Middle frontal gyrus (tissue), 1 donor: ENCODE data around the gene PTDSS2.
A peak's percentile ranks its signal among the peaks of the same experiment; 100 is the strongest.

Experiments used
- DNase-seq: peaks from one replicate; pipeline ENCODE4 v3.0.0-alpha.2; 2015; ENCODE audit warnings: low spot score; ENCODE audit errors: extremely low spot score

The PTDSS2 gene

DNA sequence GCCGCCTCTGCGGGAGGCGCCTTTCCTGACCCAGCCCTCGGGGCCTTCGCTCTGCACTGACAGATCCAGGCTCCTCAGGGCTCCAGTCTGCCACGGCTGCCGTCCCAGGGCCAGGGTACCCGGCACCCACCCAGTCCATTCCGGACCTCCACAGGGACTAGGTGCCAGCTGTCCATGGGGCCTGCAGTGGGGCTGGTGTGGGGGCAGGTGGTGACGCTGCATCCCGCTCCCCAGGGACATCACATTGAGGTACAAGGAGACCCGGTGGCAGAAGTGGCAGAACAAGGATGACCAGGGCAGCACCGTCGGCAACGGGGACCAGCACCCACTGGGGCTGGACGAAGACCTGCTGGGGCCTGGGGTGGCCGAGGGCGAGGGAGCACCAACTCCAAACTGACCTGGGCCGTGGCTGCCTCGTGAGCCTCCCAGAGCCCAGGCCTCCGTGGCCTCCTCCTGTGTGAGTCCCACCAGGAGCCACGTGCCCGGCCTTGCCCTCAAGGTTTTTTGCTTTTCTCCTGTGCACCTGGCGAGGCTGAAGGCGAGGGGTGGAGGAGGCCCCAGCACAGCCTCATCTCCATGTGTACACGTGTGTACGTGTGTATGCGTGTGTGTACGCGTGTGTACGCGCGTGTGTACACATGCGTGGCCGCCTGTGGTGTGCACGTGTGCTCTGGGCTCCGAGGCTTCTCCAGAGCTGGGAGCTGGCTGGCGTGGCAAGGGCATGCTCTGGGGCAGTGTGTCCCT is 40.3 kb downstream of the PTDSS2 start:
- no peak for DNase-seq

DNA sequence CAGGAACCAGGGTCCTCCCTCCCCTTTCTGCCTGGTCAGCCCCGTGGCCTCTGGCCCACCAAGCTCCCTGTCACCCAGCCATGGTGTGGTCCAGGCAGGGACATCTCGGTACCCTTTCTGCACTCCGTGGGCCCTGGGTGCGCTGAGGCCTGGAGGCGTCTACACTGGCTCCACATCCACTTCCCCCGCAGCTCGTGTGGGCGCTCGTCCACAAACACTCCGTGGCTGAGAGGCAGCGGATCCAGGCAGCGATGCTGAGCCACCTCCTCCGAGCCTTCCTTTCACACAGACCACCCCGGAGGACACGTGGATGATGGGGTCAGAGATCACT is 40.8 kb downstream of the PTDSS2 start:
- DNase-seq: no peak

DNA sequence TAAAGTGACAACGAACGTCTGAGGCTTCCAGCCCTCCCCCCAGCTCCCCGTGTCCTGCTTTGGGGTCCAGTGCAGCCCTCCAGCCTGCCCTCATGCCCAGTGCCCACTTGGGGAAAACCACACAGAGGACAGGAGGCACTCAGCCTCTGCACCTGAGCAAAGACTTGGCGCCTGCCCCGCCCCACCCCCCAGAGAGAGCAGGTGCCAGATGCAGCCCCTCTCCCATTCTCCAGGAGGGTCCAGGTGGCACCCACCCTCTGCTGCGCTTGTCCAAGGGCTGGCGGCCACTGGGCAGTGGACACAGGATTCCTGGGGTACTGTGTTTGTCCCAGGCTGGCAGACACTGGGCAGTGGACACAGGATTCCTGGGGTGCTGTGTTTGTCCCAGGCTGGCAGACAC is 41.3 kb downstream of the PTDSS2 start:
- no peak for DNase-seq

DNA sequence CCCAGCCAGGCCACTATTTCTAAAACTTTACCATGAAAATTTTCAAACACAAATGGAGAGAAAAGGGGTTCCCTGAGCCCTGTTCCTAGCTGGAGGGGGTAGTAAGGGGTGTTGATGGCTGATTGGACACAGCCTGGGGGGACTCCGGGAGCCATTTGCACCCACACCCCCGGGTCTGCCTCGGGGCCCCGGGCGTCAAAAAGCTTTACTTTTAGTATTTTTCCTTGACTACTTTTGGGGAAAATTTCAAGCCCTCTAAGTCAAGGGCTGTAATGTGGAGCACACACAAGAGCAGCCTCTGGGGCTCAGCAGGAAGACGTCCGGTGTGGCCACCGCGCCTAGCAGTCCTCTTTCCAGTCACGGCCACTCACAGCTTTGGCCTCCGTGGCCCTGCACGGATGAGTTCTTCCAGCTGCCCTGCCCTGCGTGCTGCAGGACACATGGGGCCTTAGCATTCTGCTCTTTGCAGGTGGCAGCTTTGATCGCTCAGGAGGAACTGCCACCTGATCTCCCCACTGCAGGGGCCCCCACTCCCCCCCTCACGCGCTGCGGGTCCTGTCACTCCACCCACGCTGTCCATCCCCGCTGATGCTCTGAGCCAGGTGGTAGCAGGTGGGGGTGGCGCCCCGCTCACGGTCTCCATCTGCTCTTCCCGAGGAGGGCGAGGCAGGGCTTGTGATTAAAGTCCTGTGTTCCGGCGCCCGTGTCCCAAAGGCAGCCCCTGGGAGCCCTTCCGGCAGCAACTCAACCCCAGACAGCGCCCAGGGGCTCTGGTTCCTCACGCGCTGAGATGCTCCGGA is 42.5 kb downstream of the PTDSS2 start:
- DNase-seq: no peak

DNA sequence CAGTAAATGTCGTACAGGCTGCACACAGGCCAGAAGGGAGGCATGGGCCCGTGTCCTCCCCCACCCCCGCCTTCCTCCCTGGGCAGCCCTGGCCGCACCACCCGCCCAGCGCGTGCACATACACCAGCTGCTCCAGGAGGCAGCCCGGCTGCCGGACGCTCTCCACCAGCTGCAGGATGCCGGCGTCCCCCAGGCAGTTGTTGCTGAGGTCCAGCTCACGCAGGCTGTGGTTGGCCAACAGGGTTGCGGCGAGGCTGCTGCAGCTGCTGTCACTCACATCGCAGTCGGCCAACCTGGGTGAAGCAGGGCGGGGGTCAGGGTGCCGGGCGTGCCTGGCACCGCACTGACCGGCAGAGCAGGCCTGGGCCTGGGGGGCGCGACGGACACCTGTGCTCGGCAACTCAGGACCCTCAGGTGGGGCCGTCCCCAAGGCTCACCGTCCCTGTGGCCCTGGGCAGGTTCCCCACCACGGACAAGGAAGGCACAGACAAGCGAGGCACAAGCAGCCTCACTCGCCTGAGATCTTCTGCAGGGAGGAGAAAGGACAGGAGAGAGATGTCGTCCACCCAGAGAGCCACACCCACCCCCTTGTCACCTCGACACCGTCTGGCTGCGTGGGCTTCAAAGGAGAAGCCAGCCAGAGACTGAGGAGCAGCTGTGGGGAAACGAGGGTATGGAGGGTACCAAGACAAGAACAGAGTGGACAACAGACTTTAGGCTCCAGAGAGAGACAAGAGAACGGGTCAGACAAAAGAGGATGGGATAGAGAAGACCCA is 44.9 kb downstream of the PTDSS2 start:
- DNase-seq: peak; percentile 64

DNA sequence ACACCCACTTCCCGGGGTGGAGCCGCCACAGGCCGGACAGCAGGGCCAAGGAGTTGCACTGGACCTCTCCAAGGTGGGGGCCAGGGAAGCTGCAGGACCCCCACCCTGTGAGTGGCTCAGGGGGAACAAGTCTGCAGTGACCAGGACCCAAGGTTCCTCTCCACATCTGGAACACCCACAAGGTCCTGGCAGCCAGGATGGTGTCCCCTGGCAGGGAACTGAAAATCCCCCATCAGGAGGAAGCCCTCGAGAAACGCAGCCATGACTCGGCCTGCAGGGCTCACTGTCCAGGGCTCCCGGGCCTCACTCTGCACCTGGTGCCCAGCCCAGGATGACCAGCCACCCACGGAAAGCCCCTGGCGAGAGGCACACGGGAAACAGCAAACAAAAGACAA is 45.5 kb downstream of the PTDSS2 start:
- DNase-seq: no peak

DNA sequence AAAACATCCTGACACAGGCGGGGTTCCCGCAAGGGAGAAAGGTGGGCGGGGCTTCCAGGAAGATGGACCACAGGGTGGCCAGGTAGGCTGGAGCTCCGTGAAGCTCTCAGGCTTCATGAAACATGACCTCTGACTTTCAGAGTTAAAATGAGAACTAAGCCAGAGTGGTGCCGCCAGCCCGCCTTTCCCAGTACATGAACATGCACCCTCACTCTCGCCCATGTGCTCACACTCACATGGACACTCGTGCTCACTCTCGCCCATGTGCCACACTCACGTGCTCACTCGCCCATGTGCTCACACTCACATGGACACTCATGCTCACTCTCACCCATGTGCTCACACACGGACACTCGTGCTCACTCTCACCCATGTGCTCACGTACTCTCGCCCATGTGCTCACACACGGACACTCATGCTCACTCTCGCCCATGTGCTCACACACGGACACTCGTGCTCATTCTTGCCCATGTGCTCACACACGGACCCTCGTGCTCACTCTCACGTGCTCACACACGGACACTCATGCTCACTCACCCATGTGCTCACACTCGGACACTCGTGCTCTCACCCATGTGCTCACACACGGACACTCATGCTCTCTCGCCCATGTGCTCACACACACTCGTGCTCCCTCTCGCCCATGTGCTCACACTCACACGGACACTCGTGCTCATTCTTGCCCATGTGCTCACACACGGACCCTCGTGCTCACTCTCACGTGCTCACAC is 46.9 kb downstream of the PTDSS2 start:
- no peak for DNase-seq

DNA sequence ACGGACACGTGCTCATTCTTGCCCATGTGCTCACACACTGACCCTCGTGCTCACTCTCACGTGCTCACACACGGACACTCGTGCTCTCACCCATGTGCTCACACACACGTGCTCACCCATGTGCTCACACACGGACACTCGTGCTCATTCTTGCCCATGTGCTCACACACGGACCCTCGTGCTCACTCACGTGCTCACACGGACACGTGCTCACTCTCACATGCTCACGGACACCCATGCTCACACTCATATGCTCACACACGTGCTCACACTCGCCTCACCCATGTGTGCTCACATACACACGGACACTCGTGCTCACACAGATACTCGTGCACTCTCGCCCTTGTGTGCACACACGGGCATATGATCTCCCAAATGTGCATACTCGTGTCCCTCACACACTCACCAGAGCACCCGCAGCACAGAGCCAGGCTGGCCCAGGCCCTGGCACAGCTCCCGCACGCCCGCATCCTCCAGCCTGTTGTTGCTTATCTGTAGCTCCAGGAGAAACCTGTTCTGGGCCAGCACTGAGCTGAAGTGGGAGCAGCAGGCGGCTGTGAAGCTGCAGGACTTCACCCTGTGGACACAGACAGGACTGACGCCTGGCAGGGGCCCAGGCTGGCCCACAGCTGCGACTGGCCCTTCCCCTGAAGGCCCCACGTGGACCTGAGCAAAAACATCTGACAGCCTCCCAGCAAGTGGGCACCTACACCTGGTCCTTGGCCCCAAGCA is 47.7 kb downstream of the PTDSS2 start:
- no peak for DNase-seq

DNA sequence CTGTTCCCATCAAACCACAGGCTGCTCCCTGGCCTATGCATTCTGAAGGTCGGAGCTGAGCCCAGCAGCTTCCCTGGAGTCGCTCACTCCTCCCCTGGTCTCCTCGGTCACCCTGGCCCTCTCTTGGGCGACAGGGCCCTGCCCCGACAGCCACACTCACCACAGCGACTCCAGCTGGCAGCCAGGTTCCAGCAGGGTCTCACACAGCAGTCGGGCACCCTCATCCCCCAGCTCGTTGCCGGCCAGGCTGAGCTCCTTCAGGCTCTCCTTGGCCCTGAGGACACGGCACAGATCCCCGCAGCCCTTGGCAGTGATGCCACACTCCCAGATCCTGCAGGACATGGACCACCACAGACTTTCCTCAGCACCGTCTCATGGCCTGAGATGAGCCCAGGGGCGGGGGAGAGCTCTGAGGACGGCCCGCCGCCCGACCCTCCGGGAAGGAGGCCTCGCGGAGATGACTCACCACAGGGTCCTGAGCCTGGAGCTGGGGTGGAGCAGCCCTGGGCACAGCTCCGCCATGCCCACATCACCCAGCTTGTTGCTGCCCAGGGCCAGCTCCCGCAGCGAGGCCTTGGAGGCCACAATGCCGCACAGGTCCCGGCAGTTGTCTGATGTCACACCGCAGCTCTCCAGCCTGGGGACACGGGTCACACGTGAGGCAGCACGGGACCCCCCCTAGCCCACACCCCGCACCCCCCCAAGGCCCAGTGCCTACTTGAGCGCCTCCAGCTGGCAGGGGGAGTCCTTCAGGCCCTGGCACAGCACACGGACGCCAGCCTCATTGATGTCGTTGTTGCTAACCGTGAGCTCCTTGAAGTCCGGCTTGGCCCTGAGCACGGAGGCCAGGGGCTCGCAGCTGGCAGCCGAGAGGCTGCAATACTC is 48.5 kb downstream of the PTDSS2 start:
- DNase-seq: no peak

DNA sequence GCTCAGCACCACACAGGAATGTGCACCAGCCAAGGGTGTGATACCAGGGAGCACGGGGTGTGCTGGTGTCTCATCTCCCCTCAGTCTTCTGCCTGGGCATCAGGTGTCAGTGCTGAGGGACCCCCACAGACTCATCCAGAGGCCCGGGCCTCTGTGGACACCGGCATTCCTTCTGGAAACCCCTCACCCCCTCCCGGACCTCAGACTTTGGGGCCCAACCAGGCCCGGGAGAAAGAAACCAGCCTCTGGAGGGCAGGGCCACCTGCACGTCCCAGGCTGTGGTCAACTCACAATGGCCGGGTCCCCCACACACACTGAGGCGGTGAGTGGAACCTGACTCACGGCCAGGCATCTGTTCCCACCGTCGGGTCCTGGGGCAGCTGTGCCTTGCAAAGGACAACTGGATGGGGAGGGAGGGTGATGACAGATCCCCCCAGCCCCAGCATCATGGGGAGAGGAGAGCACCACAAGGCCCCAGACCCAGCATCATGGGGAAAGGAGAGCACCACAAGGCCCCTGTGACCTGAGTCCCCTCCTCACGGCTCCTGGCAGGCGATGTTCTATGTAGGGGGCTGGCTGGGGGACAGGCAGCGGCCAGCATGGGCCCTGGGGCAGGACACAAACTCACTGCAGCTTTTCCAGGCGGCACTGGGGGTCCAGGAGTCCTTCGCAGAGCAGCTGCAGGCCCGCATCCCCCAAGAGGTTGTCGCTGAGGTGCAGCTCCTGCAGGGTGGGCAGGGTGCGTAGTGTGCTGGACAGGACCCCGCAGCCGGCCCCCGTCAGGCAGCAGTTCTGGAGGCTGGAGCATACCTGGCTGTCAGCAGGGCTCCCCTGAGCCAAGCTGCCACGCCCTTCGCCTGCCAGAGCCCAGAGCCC is 49.4 kb downstream of the PTDSS2 start:
- no peak for DNase-seq

DNA sequence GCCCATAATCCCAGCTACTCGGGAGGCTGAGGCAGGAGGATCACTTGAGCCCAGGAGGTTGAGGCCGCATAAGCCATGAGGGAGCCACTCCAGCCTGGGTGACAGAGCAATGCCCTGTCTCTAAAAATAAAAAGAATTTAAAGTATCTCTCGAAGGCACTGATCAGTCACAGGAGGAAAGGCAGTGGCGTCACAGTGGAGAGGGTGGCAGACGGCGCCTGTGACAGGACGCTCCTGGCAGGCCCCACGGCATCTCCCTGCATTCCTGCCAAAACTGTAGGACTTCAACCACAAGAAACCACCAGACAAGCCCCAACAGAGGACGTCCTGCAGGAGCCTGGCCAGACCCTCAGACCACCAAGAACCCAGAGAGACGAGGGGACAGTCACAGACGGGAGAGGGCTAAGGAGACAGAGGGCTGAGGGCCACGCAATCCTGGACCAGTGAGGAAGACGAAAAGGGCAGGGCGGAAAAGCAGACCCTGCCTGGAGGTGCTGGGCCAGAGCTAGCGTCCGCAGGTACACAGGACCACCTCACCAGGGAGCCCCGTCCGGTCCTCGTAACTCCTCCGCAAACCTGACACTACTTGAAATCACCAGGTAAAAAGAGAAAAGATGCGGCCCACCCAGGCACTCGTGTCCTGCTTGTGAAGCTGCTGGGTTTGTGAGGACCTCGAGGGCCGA is 51.1 kb downstream of the PTDSS2 start:
- no peak for DNase-seq

DNA sequence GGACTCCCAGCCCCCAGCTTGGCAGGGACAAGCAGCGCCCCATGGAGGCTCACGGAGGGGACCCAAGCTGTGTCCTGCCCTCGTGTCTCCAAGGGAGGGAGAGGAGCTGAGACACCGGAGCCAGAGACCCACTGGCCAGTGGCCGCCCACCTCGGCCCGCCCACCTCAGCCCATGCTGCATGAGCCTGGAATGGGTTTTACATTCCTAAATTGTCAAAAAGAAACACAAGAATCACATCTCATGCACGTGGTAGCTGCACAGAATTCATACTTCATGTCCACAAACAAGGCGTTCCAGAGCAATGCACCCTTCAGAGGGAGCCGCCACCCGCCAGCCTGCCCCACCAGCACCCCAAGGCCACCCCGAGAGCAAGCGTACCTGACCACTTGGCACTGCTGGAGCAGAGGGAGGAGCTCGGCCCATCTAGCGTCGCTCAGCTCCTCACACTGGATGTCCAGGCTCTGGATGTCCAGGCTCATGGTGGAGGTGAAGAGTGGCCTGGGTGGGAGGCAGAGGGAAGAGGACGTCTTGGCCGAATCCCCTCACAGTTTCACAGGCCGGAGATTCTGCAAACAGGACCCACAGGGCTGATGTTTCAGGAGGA is 51.7 kb downstream of the PTDSS2 start:
- no peak for DNase-seq

DNA sequence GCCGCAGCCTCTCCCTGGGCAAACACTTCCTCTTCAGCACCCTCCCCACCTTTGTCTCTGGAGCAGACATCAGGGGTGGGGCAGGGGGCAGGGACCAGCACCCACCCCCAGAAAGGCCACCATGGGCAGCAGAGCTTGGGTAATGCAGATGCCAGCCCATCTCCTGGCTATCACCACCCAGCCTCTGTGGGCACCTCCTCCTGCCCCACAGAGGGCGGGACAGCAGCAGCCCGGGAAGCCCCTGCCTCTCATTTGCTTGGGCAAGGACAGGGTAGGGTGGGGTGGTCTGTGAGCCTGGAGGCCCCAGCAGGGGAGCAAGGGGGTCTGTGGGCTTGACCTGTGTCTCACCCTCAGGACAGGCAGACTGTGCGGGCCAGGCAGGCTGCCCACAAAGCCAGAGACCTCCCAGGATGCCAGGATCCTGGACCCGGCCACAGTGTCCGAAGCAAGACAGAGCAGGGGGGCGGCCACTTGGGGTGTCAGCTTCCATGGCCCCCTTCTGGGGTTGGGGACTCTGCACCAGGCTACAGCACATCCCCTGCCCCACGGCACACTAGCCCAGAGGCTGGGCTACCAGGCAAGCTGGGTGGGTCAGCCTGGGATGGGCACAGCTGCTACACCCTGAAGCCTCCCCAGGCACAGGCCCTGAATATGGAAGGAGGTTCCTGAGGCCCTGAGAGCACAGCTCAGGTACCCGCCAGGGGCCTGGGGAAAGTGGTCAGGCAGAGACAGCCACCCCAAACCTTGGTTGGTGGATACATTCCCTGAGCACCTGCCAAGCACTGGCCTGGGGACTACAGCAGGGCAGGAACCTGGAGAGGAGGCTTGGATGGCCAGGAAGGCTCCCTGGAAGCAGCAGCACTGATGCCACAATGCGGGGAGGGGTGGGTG is 52.5 kb downstream of the PTDSS2 start:
- no peak for DNase-seq

DNA sequence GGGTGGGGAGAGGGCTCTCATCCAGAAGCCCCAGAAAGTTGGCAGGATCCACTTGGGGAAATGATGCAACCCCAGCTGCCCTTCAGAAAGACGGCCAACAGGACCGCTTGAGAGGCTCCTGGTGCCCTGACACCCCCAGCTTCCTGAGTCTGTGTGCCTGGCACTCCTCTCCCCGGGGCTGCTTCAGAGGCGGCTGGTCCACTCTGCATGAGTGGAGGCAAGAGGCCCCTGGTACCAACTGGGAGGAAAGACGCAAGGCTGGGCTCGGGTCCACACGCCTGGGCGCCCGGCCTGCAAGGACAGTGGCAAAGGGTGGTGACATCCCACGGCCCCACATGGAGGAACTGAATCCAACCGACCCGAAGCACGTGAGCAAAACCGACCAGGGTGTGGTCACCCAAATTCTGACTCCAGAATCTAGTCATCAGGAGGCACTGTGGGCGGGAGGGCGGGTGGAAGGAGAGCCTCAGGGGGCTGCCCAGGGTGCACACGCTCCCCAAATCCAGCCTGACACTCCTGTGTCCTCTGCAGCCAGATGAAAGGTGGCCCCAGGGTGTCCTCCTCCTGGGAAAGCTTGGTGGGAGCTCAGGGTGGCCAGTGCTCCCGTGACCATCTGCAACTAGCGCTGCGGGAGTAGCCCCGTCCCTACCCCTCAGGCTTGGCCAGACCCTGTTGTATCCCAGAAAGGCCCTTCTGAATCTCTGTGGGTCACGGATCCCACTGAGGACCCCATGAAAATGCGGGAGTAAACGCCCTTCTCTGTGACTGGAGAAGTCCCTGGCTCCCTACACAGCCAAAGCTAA is 53.3 kb downstream of the PTDSS2 start:
- peak; percentile 77 for DNase-seq

DNA sequence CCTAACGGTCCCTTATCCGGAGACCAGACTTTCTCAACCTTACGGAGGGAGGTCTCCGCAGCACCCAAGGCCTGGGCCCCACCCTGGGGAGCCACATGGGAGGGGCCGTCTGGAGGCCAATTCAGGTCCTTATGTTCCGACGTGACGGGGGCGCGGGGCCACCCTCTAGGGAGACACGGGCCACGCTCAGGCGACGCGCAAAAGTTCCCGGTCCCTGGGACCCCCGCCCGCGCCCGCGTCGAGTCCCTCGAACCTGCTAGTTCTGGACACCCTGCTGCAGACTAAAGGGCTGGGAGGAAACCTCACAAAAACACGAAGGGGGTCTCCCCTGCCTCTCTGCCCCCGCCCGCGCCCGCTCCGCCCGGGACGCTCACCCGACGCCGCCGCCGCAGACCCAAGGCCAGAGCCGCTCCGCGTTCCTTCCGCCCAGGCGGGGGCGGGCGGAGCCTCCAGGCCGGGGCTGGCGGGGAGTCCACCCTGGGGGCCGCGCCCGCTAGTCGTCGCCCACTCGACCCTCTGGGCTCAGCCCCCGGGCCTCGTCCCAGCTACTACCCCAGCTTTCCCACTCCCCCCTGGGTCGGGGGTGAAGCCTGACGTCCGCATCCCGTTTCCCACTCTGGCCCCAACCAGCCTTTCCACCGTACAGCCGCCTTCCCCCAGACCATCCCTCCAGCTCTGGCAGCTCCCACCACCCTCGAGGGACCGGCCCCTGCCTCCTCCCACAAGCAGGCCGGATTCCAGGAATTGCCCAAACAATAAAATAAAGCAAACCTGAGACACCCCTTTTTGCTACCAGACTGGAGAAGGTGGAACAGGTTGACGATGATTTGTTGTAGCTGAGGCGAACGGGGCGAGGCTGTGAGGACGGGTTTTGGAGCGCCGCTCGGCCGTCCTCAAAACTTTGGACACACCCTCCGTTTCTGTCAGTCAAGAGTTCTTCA is 54.2 kb downstream of the PTDSS2 start:
- DNase-seq: no peak
